Fibroblast of villous mesenchyme (primary cell): ENCODE results near the gene OR7C1. TPM values are rescaled to one million over a fixed set of nuclear protein-coding genes. Genes with fewer than 3 reads are reported as not detected.

Experiments
- DNase-seq: peaks from one replicate; pipeline ENCODE4 v3.0.0-alpha.2; 2010; ENCODE audit warnings: low read depth
- H3K4me3 ChIP-seq: 2 replicates; pipeline ENCODE4 v1.5.1; 2011; ENCODE audit warnings: low read depth, mild to moderate bottlenecking, low read length
- CTCF ChIP-seq: IDR thresholded peaks from 2 replicates; pipeline ENCODE4 v1.5.1; 2012; ENCODE audit warnings: low read depth, mild to moderate bottlenecking, low read length; ENCODE audit not compliant: insufficient read depth
- small RNA-seq: library from RNA; depleted of rRNA; stranded (forward); fragments of <200 nt; gene quantifications from one replicate; pipeline ENCODE3, GENCODE V24; 2012
- total RNA-seq: library from RNA; depleted of rRNA; stranded (reverse); fragments of >200 nt; gene quantifications from 2 replicates; pipeline ENCODE4 v1.2.3, GENCODE V29; 2012

The OR7C1 gene
- total RNA-seq, 1 donor = not detected

- no peak for TF ChIP-seq CTCF
- no peak for DNase-seq
- H3K4me3 ChIP-seq = no peak overlapping the region
These were observed 72.9 kb downstream of the OR7C1 start for GRCh38 chr19:14762111-14762510.

- H3K4me3 ChIP-seq = no peak overlapping the region
- no peak for TF ChIP-seq CTCF
These were observed 73.4 kb downstream of the OR7C1 start for GRCh38 chr19:14761607-14762006.

GRCh38 chr19:14758816-14759215 is 76.2 kb downstream of the OR7C1 start:
- no peak for DNase-seq
- H3K4me3 ChIP-seq = no peak overlapping the region
- TF ChIP-seq CTCF = no peak

More at GRCh38 chr19:14761607-14762006, 73.4 kb downstream of the OR7C1 start:
- no peak for DNase-seq

GRCh38 chr19:14748601-14749000 is 86.4 kb downstream of the OR7C1 start:
- DNase-seq = no peak
- TF ChIP-seq CTCF = no peak
- H3K4me3 ChIP-seq = no peak overlapping the region

Small RNA genes within 50 kb of the gene (small RNA-seq; reads per million reads assigned to genes)
- gene AC005255.1 = not detected

Other genes starting within 250 kb of the OR7C1 start
- not detected in 2 replicates for gene ADGRE3, start 160.3 kb downstream of the OR7C1 start, total RNA-seq
- gene ZNF333, start 145.1 kb downstream of the OR7C1 start, total RNA-seq = 13.9 and 18.6 TPM in 2 replicates
- gene ADGRE2, start 56.6 kb downstream of the OR7C1 start, total RNA-seq = 0.43 and 0.97 TPM in 2 replicates
- gene OR7A5, start within 50 bp of the OR7C1 start, total RNA-seq = not detected in 2 replicates
- not detected in 2 replicates for gene OR7A10, start 13.7 kb upstream of the OR7C1 start, total RNA-seq
- gene OR7A17, start 50.9 kb upstream of the OR7C1 start, total RNA-seq = not detected in 2 replicates
- gene OR7C2, start 106.3 kb upstream of the OR7C1 start, total RNA-seq = not detected in 2 replicates
- gene SLC1A6, start 144.7 kb upstream of the OR7C1 start, total RNA-seq = not detected in 2 replicates
- not detected in 2 replicates for gene CASP14, start 214.3 kb upstream of the OR7C1 start, total RNA-seq
- gene OR1I1, start 247.0 kb upstream of the OR7C1 start, total RNA-seq = not detected in 2 replicates